HAP-1 (cell line): ENCODE results near the gene PTTG1IP.

Experiments
- DNase-seq, 2 experiments: peaks; one replicate each; pipeline ENCODE4 v3.0.0-alpha.2; 2016 to 2020; ENCODE audit warnings: low spot score in 2 of 2
- H3K27me3 ChIP-seq: fragments of 250-450 bp; sonication (Bioruptor Pico); 2 replicates; pipeline ENCODE4 v1.5.1; 2020; ENCODE audit warnings: low read depth, mild to moderate bottlenecking, moderate library complexity
- H3K36me3 ChIP-seq: fragments of 250-450 bp; sonication (Bioruptor Pico); replicated peaks from 2 replicates; pipeline ENCODE4 v1.5.1; 2020; ENCODE audit warnings: mild to moderate bottlenecking
- H3K4me1 ChIP-seq: fragments of 250-450 bp; sonication (Bioruptor Pico); 2 replicates; pipeline ENCODE4 v1.5.1; 2020; ENCODE audit warnings: mild to moderate bottlenecking
- H3K4me3 ChIP-seq: fragments of 250-450 bp; sonication (Bioruptor Pico); 2 replicates; pipeline ENCODE4 v1.5.1; 2020; ENCODE audit warnings: mild to moderate bottlenecking, moderate library complexity
- H3K9me3 ChIP-seq: fragments of 250-450 bp; sonication (Bioruptor Pico); 2 replicates; pipeline ENCODE4 v1.5.1; 2020; ENCODE audit warnings: mild to moderate bottlenecking, moderate library complexity
- in situ Hi-C: fragments of 300-500 bp; cut with MboI; formaldehyde crosslinking; loops from 3 replicates; pipeline ENCODE4 v1.14.3; 2020; ENCODE audit warnings: low sequenced_read_pairs, inconsistent platforms, mixed read lengths

Gene PTTG1IP

DNA sequence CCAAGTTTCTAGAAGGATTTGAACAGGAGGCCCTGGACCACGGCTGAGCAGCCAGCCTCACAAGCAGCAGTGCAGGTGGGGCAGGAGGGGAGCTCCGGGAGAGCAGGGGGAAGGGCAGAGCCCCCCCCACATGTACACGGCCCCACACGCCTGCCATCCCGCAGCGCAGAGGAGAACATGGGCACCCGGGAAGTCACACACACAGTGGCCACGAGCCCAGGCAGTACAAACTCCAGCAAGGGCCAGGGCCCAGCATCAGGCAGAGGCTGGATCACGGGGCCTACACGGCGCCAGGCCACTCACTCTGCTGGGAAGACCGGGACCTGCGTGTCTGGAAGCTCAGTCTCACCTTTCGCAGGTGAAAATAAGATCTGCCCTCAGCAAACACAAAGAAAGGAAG, 60.9 kb downstream of the PTTG1IP start:
- in situ Hi-C loops: no loop called here
- H3K4me3 ChIP-seq: no peak overlapping the region
- no peaks in the 10 kb centered on the region for H3K4me1 ChIP-seq
- no peaks in the 10 kb centered on the region for H3K9me3 ChIP-seq
- H3K36me3 ChIP-seq: peaks cover 19% of the 10 kb centered on the region; the same call in 1 of the 2 replicates
- DNase-seq: no peak
- H3K27me3 ChIP-seq: no peaks in the 10 kb centered on the region

- Histone ChIP-seq H3K27me3 (no peaks in the 10 kb centered on the region), H3K4me3 (no peak overlapping the region), H3K4me1 (no peaks in the 10 kb centered on the region), H3K36me3 (peaks cover 30% of the 10 kb centered on the region), H3K9me3 (no peaks in the 10 kb centered on the region)
- no peak for DNase-seq
- in situ Hi-C loops: no loop called here
Observed at GRCh38 chr21:44810779-44811178, 62.7 kb downstream of the PTTG1IP start.

DNA sequence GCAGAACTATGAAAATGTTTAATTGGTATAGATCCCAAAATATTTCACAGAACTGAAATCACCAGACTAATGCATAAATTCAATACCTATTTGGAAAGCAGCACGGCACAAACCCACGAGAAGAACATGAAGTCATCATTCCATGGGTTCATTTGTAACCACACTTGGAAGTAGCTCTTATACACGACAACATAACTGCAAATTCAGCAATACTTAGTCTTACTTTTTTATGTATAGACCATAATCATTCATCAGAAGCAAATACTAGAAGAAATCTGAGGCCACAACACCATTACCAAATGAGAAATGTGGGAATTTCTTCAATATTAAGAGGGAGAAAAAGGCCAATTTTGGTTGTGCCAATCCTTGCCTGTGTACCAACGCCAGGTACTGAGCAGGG, 67.6 kb downstream of the PTTG1IP start:
- DNase-seq: no peak
- Histone ChIP-seq H3K4me1 (no peaks in the 10 kb centered on the region), H3K4me3 (no peak overlapping the region), H3K9me3 (no peaks in the 10 kb centered on the region), H3K36me3 (peaks cover 41% of the 10 kb centered on the region), H3K27me3 (no peaks in the 10 kb centered on the region)
- in situ Hi-C loops: no loop called here

GRCh38 chr21:44805226-44805625, 68.3 kb downstream of the PTTG1IP start:
- in situ Hi-C loops: no loop called here
- no peak for DNase-seq
- peaks cover 5% of the 10 kb centered on the region for H3K4me1 ChIP-seq
- H3K9me3 ChIP-seq: no peaks in the 10 kb centered on the region
- H3K27me3 ChIP-seq: no peaks in the 10 kb centered on the region
- H3K4me3 ChIP-seq: no peak overlapping the region
- peaks cover 46% of the 10 kb centered on the region for H3K36me3 ChIP-seq

- H3K4me3 ChIP-seq: no peak overlapping the region
- in situ Hi-C loops: no loop called here
- DNase-seq: no peak
- H3K4me1 ChIP-seq: peaks cover 8% of the 10 kb centered on the region
- H3K36me3 ChIP-seq: peaks cover 49% of the 10 kb centered on the region
- H3K27me3 ChIP-seq: no peaks in the 10 kb centered on the region
- H3K9me3 ChIP-seq: no peaks in the 10 kb centered on the region
Observed at GRCh38 chr21:44804762-44805161, 68.7 kb downstream of the PTTG1IP start.

DNA sequence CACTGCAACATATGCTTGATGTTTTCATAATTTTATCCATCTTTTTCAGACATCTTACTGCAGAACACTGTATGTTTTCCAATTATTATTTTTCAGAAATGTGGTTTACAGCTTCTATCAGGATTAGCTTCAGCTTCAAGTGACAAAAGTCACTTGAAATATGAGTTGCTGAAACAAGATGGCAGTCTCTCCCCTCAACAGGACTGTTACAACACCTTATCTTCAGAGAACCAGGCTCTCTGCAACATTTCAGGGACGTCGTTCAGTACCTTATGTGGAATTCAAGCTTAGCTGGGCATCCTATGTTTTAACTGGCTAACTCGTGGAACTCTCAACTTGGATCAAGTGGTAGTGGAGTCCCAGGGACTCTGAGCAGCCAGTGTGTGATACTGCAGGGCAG, 69.8 kb downstream of the PTTG1IP start:
- Histone ChIP-seq H3K4me3 (no peak overlapping the region), H3K4me1 (peaks cover 8% of the 10 kb centered on the region), H3K9me3 (no peaks in the 10 kb centered on the region; the same call in 1 of the 2 replicates), H3K36me3 (peaks cover 53% of the 10 kb centered on the region), H3K27me3 (no peaks in the 10 kb centered on the region)
- in situ Hi-C loops: no loop called here
- DNase-seq: no peak

DNA sequence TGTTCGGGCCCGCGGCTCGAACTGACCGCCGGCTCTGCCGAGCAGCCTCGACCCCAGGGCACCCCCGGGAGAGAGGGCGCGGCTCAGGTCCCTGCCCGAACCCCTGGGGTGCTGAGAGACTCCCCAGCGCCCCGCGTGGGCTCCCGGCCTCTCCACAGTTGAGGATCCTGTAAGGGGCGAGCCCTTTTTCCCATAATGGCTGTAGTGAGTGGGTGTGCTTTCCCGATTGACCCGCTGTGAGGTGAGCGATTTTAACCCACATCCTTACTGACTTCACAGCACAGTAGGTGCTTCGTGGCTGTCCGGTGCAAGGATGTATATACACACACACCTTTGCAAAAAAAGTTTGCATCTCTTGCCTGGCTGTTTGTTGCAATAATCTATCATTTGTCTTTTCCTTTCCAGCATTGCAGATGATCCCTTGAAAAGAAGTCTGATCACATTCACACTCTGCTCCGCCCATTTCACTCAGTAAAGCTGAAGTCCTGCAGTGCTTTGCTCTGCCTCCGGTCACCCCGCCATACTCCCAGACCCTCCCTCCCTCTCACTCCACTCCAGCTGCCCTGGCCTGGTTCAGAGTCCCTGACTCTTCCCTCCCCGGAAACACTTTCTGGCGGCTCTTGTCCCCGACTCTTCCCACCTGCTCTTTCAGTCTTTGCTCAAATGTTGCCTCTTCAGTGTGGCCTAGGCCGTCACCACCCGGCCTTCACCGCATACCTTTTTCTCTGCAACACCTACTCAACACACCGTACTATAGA, 70.9 kb downstream of the PTTG1IP start:
- Histone ChIP-seq H3K9me3 (no peaks in the 10 kb centered on the region; the same call in 1 of the 2 replicates), H3K27me3 (no peaks in the 10 kb centered on the region), H3K4me1 (peaks cover 8% of the 10 kb centered on the region), H3K4me3 (peak overlapping the region; percentile 70), H3K36me3 (peaks cover 57% of the 10 kb centered on the region)
- DNase-seq: peak; percentile 29 to 61
- in situ Hi-C loops: no loop called here

GRCh38 chr21:44801468-44802395, 71.8 kb downstream of the PTTG1IP start, which contains the start of gene UBE2G2:
Gene UBE2G2, minus strand, starts transcription at chr21:44801820. Its CDS starts 72 bp downstream, at chr21:44801748.
- DNase-seq: peak; percentile 61 to 88
- peaks cover 8% of the 10 kb centered on the region for H3K4me1 ChIP-seq
- peaks cover 52% of the 10 kb centered on the region for H3K36me3 ChIP-seq
- no peaks in the 10 kb centered on the region; the same call in 1 of the 2 replicates for H3K9me3 ChIP-seq
- H3K4me3 ChIP-seq: peak within 1 kb of the TSS; percentile 70
- in situ Hi-C loops: no loop called here
- H3K27me3 ChIP-seq: no peaks in the 10 kb centered on the region

GRCh38 chr21:44800971-44801467, 72.5 kb downstream of the PTTG1IP start:
- Histone ChIP-seq H3K9me3 (no peaks in the 10 kb centered on the region; the same call in 1 of the 2 replicates), H3K4me3 (peak overlapping the region; percentile 70), H3K4me1 (peaks cover 8% of the 10 kb centered on the region), H3K36me3 (peaks cover 47% of the 10 kb centered on the region), H3K27me3 (no peaks in the 10 kb centered on the region)
- DNase-seq: peak; percentile 34 to 47
- in situ Hi-C loops: no loop called here

DNA sequence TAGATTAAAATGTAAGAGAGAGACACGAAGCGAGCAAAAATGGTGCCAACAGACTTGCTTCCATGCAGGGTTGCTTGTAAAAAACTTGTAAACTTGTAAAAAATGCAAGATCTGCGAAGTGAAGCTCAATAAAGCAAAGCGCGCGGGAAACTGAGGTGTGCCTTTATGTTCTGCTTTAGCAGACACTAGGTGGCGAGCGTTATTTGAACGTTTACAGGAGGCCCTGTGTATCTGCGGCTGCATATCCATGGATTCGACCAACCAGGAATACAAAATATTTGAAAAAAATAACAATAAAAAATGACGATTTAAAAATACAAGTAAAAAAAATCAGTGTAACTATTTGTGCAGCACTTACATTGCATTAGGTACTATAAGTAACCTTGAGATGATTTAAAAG, 73.4 kb downstream of the PTTG1IP start:
- Histone ChIP-seq H3K9me3 (no peaks in the 10 kb centered on the region; the same call in 1 of the 2 replicates), H3K4me3 (peak overlapping the region; percentile 70), H3K4me1 (peaks cover 8% of the 10 kb centered on the region), H3K36me3 (peaks cover 47% of the 10 kb centered on the region), H3K27me3 (no peaks in the 10 kb centered on the region)
- in situ Hi-C loops: no loop called here
- DNase-seq: peak in 1 of 2 experiments; percentile 34

DNA sequence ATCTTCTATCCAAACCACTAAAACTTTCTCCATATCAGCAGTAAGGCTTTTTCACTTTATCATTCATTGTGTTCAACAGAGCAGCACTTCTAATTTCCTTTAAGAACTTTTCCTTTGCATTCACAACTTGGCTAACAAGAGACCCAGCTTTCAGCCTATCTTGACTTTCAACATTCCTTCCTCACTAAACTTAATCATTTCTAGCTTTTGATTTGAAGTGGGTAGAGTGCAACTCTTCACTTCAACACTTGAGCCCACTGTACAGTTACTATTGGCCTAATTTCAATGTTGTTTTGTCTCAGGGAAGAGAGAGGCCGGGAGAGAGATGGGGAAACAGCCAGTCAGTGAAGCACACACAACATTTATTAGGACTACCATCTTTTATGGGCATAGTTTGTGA, 73.8 kb downstream of the PTTG1IP start:
- in situ Hi-C loops: no loop called here
- Histone ChIP-seq H3K4me3 (no peak overlapping the region; the same call in 1 of the 2 replicates), H3K36me3 (peaks cover 47% of the 10 kb centered on the region)

More for the DNA sequence above, 73.8 kb downstream of the PTTG1IP start:
- no peak for DNase-seq
- H3K27me3 ChIP-seq: no peaks in the 10 kb centered on the region
- H3K4me1 ChIP-seq: peaks cover 8% of the 10 kb centered on the region
- no peaks in the 10 kb centered on the region; the same call in 1 of the 2 replicates for H3K9me3 ChIP-seq
